Effector memory CD8-positive, alpha-beta T cell (primary cell): Measurements from ENCODE around the gene RETREG2.
A peak's percentile ranks its signal among the peaks of the same experiment; 100 is the strongest.

Experiments
- ATAC-seq: fragments of 150-1000 bp; cut with Tn5 transposase; replicated peaks from 2 replicates; pipeline ENCODE4 v1.10.0; 2021; ENCODE audit warnings: mild to moderate bottlenecking, moderate library complexity
- DNase-seq, 3 experiments: peaks; one replicate each; pipeline ENCODE4 v3.0.0; 2021
- H3K27ac Mint-ChIP-seq, 2 donors: one replicate each; pipeline ENCODE4 v1.8.0; 2022; ENCODE audit warnings: mild to moderate bottlenecking in 2 of 2, mixed read lengths in 2 of 2, moderate library complexity in 2 of 2
- H3K27me3 Mint-ChIP-seq, 2 donors: one replicate each; pipeline ENCODE4 v1.8.0; 2022; ENCODE audit warnings: mixed read lengths in 2 of 2
- H3K36me3 Mint-ChIP-seq: one replicate; pipeline ENCODE4 v1.8.0; 2022; ENCODE audit warnings: mild to moderate bottlenecking, moderate library complexity, mixed read lengths; ENCODE audit not compliant: insufficient read depth
- H3K4me1 Mint-ChIP-seq, 2 donors: one replicate each; pipeline ENCODE4 v1.8.0; 2022; ENCODE audit warnings: low read depth in 2 of 2, mixed read lengths in 2 of 2
- H3K4me3 Mint-ChIP-seq, 2 donors: one replicate each; pipeline ENCODE4 v1.8.0; 2022; ENCODE audit warnings: mild to moderate bottlenecking in 2 of 2, mixed read lengths in 2 of 2, moderate library complexity in 2 of 2
- H3K9me3 Mint-ChIP-seq, 2 donors: one replicate each; pipeline ENCODE4 v1.8.0; 2022; ENCODE audit warnings: mixed read lengths in 2 of 2
- total RNA-seq, 9 experiments: gene quantifications; one replicate each; lab custom pipeline; 2026; lab: John Stamatoyannopoulos, UW

Gene RETREG2, protein sequence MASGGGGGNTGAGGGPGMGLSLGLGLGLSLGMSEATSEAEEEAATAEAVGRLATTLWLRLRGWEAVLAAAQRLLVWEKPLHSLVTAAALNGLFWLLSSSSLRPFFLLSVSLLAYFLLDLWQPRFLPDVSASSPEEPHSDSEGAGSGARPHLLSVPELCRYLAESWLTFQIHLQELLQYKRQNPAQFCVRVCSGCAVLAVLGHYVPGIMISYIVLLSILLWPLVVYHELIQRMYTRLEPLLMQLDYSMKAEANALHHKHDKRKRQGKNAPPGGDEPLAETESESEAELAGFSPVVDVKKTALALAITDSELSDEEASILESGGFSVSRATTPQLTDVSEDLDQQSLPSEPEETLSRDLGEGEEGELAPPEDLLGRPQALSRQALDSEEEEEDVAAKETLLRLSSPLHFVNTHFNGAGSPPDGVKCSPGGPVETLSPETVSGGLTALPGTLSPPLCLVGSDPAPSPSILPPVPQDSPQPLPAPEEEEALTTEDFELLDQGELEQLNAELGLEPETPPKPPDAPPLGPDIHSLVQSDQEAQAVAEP
- total RNA-seq = 90.9 to 206 (median 107) reads per million in 9 experiments

DNA sequence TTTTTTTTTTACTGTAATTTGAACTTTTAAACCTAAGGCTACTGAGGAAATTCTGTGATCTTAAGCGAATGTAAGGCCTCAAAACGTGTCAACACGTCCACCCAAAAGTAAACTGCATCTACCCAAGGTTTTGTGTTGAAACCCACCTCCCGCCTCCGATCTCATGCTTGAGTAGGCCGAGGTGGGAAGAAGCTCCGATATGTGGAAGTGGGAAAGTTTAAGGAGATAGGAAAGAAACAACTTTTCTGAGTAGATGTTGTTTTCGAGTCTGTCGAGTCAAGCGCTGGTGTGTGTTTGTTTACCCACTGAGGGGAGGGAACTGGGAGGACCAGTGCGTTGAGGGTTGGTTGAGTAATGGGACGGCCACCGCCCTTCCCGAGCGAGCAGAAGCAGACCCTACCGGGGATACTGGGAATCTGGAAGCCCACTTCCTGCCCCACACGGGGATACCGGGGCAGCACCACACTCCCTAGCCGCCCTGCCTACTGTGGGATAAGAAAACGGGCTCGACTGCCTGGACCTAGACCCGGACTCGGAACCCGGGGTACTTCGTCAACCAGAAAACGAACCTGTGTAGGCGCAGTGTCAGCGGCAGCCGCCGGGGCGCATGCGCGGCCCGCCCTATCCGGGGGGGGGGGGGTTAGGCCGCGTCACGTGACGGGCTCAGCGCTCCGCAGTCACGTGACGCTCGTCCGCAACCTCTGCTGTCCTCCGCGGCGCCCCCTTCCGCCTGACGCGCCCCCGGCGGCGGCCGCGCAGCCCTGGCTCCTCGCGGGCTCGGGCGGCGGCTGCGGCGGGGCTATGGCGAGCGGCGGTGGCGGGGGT is at the start of gene RETREG2:
RETREG2 (plus strand) TSS at position 724 of the 825 bp plus-strand sequence; CDS start at position 802, 78 bp downstream.
- H3K27ac Mint-ChIP-seq = peak within 1 kb of the TSS; percentile 97 to 98
- H3K36me3 Mint-ChIP-seq = peaks cover 49% of the 10 kb centered on the region
- DNase-seq = peak; percentile 70 to 76 (median 76)
- peaks cover 47 to 51% of the 10 kb centered on the region in 2 donors for H3K4me1 Mint-ChIP-seq
- peak; percentile 58 for ATAC-seq
- peak within 1 kb of the TSS; percentile 87 to 98 for H3K4me3 Mint-ChIP-seq
- no peaks in the 10 kb centered on the region for H3K9me3 Mint-ChIP-seq
- no peaks in the 10 kb centered on the region for H3K27me3 Mint-ChIP-seq

DNA sequence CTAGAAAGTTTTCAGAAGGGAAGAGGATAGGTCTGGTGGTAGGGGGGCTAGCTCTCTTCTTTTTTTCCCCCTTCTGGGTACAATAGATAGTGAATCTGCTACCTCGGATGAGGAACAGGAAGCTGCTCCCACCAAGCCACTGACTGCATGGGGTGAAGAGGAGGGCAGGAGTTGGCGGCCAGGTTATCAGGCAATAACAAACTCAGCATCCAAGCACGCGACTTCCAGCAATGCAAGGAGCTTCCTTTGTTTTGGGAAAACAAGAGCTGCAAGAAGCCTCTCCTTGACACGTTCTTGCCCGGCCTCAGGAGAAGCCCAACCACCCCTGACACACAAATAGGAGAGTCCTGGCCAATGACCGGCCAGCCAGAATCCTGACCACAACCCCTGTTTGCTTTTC is 49.7 kb upstream of the RETREG2 start:
- ATAC-seq (no peak), DNase-seq (no peak)
- H3K4me1 Mint-ChIP-seq = peaks cover 27 to 44% of the 10 kb centered on the region in 2 donors
- H3K27me3 Mint-ChIP-seq = no peaks in the 10 kb centered on the region
- no peak overlapping the region for H3K4me3 Mint-ChIP-seq
- H3K9me3 Mint-ChIP-seq = no peaks in the 10 kb centered on the region
- no peak overlapping the region for H3K27ac Mint-ChIP-seq
- H3K36me3 Mint-ChIP-seq = peaks cover 4% of the 10 kb centered on the region

GRCh38 chr2:219129589-219129988 is 48.5 kb upstream of the RETREG2 start:
- ATAC-seq (no peak), DNase-seq (no peak)
- Mint-ChIP-seq H3K36me3 (no peaks in the 10 kb centered on the region), H3K27ac (no peak overlapping the region), H3K4me1 (peaks cover 15 to 37% of the 10 kb centered on the region in 2 donors), H3K27me3 (no peaks in the 10 kb centered on the region), H3K9me3 (no peaks in the 10 kb centered on the region), H3K4me3 (no peak overlapping the region)

- no peak overlapping the region for H3K27ac Mint-ChIP-seq
- no peaks in the 10 kb centered on the region for H3K27me3 Mint-ChIP-seq
- H3K36me3 Mint-ChIP-seq = peaks cover 3% of the 10 kb centered on the region
- no peak for ATAC-seq
- no peak for DNase-seq
- no peak overlapping the region for H3K4me3 Mint-ChIP-seq
- H3K9me3 Mint-ChIP-seq = no peaks in the 10 kb centered on the region
- H3K4me1 Mint-ChIP-seq = peaks cover 8 to 27% of the 10 kb centered on the region in 2 donors
Measured at GRCh38 chr2:219131327-219131726, 46.7 kb upstream of the RETREG2 start.

DNA sequence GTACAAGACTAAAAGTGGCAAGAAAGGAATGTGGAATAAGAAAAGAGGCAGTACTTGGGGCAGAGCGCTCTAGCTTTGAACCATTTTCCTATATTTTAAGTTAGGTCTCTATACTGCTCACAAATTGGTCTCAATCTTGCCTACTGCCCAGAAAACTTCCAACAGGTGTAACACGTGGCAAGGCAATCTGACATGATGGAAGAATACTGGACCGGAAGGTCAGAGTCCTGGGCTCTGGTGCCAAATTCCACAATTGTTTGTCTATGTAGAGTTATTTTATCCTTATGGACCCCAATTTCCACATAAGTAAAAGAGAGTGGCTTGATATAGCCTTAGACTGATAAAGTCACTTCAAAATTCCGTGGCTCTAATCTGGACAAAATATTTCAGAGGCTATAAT is 46.3 kb upstream of the RETREG2 start:
- Mint-ChIP-seq H3K36me3 (peaks cover 4% of the 10 kb centered on the region), H3K4me3 (no peak overlapping the region), H3K27me3 (no peaks in the 10 kb centered on the region), H3K4me1 (peaks cover 5 to 23% of the 10 kb centered on the region in 2 donors), H3K9me3 (no peaks in the 10 kb centered on the region), H3K27ac (no peak overlapping the region)
- ATAC-seq = no peak
- no peak for DNase-seq

- Mint-ChIP-seq H3K27me3 (no peaks in the 10 kb centered on the region), H3K9me3 (no peaks in the 10 kb centered on the region), H3K4me3 (no peak overlapping the region), H3K27ac (no peak overlapping the region), H3K36me3 (peaks cover 4% of the 10 kb centered on the region), H3K4me1 (peaks cover 2 to 9% of the 10 kb centered on the region in 2 donors)
- DNase-seq (no peak), ATAC-seq (no peak)
Measured at GRCh38 chr2:219133976-219134375, 44.1 kb upstream of the RETREG2 start.

DNA sequence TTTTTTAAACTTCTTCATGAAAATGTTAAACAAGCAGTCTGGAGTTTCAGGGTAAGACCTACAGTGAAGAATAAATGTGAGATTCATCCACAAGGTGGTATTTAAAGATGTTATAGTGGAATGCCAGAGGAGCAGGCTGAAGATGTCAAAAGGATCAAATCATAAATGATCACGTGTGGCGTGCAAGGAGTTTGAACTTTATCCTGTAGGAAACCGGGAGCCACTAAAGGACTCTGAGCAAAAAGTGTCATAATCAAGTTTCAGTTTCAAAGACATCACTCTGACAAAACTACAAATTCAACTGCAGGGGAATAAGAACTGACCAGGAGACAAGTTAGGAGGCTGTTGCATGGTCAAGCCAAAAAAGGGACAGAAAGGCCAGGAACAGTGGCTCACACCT is 37.4 kb upstream of the RETREG2 start:
- Mint-ChIP-seq H3K36me3 (peaks cover 17% of the 10 kb centered on the region), H3K27me3 (no peaks in the 10 kb centered on the region), H3K9me3 (no peaks in the 10 kb centered on the region), H3K27ac (no peak overlapping the region), H3K4me3 (no peak overlapping the region), H3K4me1 (peaks cover 0 to 3% of the 10 kb centered on the region in 2 donors)
- DNase-seq (no peak), ATAC-seq (no peak)

DNA sequence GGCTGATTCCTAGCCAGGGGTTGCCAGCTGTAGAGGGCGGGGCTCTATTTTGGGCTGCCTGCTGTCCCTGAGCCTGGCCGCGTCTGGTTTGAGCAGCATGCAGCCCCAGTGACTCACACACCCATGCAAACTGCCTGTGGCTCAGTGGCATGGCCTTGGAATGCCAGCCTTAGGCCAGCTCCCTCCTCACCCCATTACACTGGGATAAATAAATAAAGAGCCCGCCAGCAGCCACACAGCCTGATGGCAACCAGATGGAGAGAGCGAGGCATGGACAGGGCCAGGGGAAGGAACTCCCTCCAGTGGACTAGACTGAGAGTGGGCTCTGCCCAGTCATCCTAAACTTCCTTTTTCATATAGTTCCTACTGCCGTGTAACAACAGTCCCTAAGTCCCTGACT is 35.7 kb upstream of the RETREG2 start:
- no peaks in the 10 kb centered on the region for H3K27me3 Mint-ChIP-seq
- H3K4me3 Mint-ChIP-seq = no peak overlapping the region
- ATAC-seq (no peak), DNase-seq (no peak)
- H3K27ac Mint-ChIP-seq = no peak overlapping the region
- H3K36me3 Mint-ChIP-seq = peaks cover 29% of the 10 kb centered on the region
- H3K4me1 Mint-ChIP-seq = peaks cover 0 to 3% of the 10 kb centered on the region in 2 donors
- H3K9me3 Mint-ChIP-seq = no peaks in the 10 kb centered on the region

- Mint-ChIP-seq H3K4me1 (no peaks in the 10 kb centered on the region), H3K27me3 (no peaks in the 10 kb centered on the region), H3K36me3 (peaks cover 36% of the 10 kb centered on the region), H3K27ac (no peak overlapping the region), H3K9me3 (no peaks in the 10 kb centered on the region), H3K4me3 (no peak overlapping the region)
- DNase-seq (no peak), ATAC-seq (no peak)
Measured at GRCh38 chr2:219149667-219150066, 28.4 kb upstream of the RETREG2 start.

DNA sequence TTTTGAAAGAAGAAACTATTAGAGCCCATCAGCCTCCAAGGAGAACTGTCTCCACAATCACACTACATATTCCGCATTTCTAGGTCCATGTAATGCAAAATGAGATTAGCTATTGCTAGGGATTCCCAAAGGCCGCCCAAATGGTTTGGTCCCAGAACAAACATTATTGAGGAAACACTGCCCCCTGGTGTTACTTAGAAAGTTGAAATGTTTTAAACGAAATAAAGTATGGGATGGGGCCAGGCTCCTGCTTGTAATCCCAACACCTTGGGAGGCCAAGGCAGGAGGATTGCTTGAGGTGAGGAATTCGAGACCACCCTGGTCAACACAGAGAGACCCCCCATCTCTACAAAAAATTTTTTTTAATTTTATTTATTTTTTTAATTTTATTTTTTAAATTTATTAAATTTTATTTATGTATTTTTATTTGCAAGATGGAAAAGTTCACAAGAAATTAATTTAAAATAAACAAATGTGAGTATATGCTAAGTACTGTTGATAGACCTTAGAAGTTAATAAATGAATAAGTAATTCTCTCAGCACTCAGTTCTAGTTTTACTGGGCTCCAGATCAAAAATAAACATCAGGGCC is 22.9 kb upstream of the RETREG2 start:
- H3K4me1 Mint-ChIP-seq = peaks cover 7 to 13% of the 10 kb centered on the region in 2 donors
- peak; percentile 43 to 47 (median 43) for DNase-seq

DNA sequence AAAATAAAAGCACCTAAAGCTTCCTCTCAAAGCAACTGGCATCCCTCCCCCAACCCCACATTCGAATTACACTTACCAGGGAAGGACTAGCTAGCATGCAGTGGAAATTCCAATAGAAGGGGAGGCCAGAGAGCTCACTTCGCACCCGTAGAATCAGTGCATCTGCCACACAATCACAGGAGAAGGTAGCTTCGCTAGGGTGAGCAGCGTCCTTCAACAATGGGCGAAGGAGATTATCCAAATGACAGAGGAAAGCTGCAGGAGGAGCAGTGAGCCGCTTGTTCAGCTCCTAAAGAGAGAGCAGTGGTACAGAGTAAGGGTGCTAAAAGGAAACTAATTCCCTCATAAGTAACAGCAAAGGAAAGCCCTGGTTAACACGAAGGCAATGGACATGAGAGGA is 20.7 kb upstream of the RETREG2 start:
- no peak overlapping the region for H3K27ac Mint-ChIP-seq
- H3K4me3 Mint-ChIP-seq = no peak overlapping the region
- no peak for DNase-seq

More for the DNA sequence above, 22.9 kb upstream of the RETREG2 start:
- Mint-ChIP-seq H3K27ac (no peak overlapping the region), H3K36me3 (peaks cover 8% of the 10 kb centered on the region), H3K4me3 (no peak overlapping the region), H3K27me3 (no peaks in the 10 kb centered on the region), H3K9me3 (no peaks in the 10 kb centered on the region)
- peak; percentile 34 for ATAC-seq

GRCh38 chr2:219158025-219158424 is 20.1 kb upstream of the RETREG2 start:
- no peaks in the 10 kb centered on the region for H3K9me3 Mint-ChIP-seq
- no peak overlapping the region for H3K4me3 Mint-ChIP-seq
- DNase-seq (no peak), ATAC-seq (no peak)
- H3K36me3 Mint-ChIP-seq = peaks cover 7% of the 10 kb centered on the region
- H3K27me3 Mint-ChIP-seq = no peaks in the 10 kb centered on the region
- peaks cover 13 to 21% of the 10 kb centered on the region in 2 donors for H3K4me1 Mint-ChIP-seq
- H3K27ac Mint-ChIP-seq = peak overlapping the region in 1 of 2 donors; percentile 31

More for the DNA sequence above, 20.7 kb upstream of the RETREG2 start:
- Mint-ChIP-seq H3K9me3 (no peaks in the 10 kb centered on the region), H3K36me3 (peaks cover 7% of the 10 kb centered on the region), H3K27me3 (no peaks in the 10 kb centered on the region), H3K4me1 (peaks cover 13 to 21% of the 10 kb centered on the region in 2 donors)
- no peak for ATAC-seq

GRCh38 chr2:219158586-219158985 is 19.5 kb upstream of the RETREG2 start:
- ATAC-seq = no peak
- H3K4me3 Mint-ChIP-seq = no peak overlapping the region

More at GRCh38 chr2:219158586-219158985, 19.5 kb upstream of the RETREG2 start:
- no peaks in the 10 kb centered on the region for H3K27me3 Mint-ChIP-seq
- DNase-seq = no peak
- H3K27ac Mint-ChIP-seq = peak overlapping the region in 1 of 2 donors; percentile 31
- H3K36me3 Mint-ChIP-seq = peaks cover 4% of the 10 kb centered on the region
- H3K9me3 Mint-ChIP-seq = no peaks in the 10 kb centered on the region
- peaks cover 13 to 21% of the 10 kb centered on the region in 2 donors for H3K4me1 Mint-ChIP-seq
